Mesodermal cell (in vitro differentiated cells): ENCODE results near the gene TYMP.
"Not testable (repeated sequence)": the region's sequence is repeated elsewhere in the genome, so short reads cannot be mapped to it uniquely, and the experiment has no call there.

Experiments used
- H3K27ac ChIP-seq: 2 replicates; pipeline ENCODE4 v1.7.0; 2013; ENCODE audit warnings: mild to moderate bottlenecking, low read depth, low read length, moderate library complexity; ENCODE audit not compliant: severe bottlenecking
- H3K36me3 ChIP-seq: 2 replicates; pipeline ENCODE4 v1.7.1; 2013; ENCODE audit warnings: mild to moderate bottlenecking, low read length, moderate library complexity; ENCODE audit not compliant: control insufficient read depth, insufficient read depth
- H3K4me1 ChIP-seq: one replicate; pipeline ENCODE4 v1.7.1; 2013; ENCODE audit warnings: mild to moderate bottlenecking, low read length; ENCODE audit not compliant: insufficient read depth, control insufficient read depth, poor library complexity, severe bottlenecking
- H3K4me3 ChIP-seq: 2 replicates; pipeline ENCODE4 v1.7.0; 2013; ENCODE audit warnings: low read length, control low read depth, mild to moderate bottlenecking; ENCODE audit not compliant: insufficient read depth, poor library complexity, severe bottlenecking; ENCODE audit errors: extremely low read depth
- H3K9me3 ChIP-seq: 2 replicates; pipeline ENCODE4 v1.7.1; 2013; ENCODE audit warnings: mild to moderate bottlenecking, low read length, moderate library complexity; ENCODE audit not compliant: control insufficient read depth
- WGBS, 2 experiments: methylation state at CpG; one replicate each; pipeline ENCODE4 v1.1.5; 2013; ENCODE audit warnings: missing lambda C conversion rate in 2 of 2; ENCODE audit not compliant: insufficient coverage in 2 of 2; 5-methylcytosine and 5-hydroxymethylcytosine counted together

The TYMP gene

GRCh38 chr22:50521710-50522109 lies 8.1 kb downstream of the TYMP start:
- Histone ChIP-seq H3K4me1 (peaks cover 8% of the 10 kb centered on the region), H3K27ac (no peak overlapping the region), H3K4me3 (no peak overlapping the region), H3K9me3 (no peaks in the 10 kb centered on the region), H3K36me3 (peaks cover 69% of the 10 kb centered on the region)
- 94 to 96% methylated on average over 7 to 10 of the region's 10 CpGs for WGBS, 2 experiments

GRCh38 chr22:50520826-50521453 lies 8.9 kb downstream of the TYMP start:
- WGBS, 2 experiments: 97 to 99% methylated on average over 11 to 12 of the region's 13 CpGs
- Histone ChIP-seq H3K4me3 (no peak overlapping the region), H3K36me3 (peaks cover 77% of the 10 kb centered on the region), H3K27ac (no peak overlapping the region), H3K4me1 (peaks cover 8% of the 10 kb centered on the region), H3K9me3 (no peaks in the 10 kb centered on the region)

GRCh38 chr22:50520184-50520583 lies 9.6 kb downstream of the TYMP start:
- H3K9me3 ChIP-seq, H3K4me3 ChIP-seq, H3K27ac ChIP-seq, H3K4me1 ChIP-seq: not testable (repeated sequence)
- WGBS, 2 experiments: 95% methylated on average over 6 to 7 of the region's 8 CpGs
- peaks cover 81% of the 10 kb centered on the region for H3K36me3 ChIP-seq

GRCh38 chr22:50519151-50519550 lies 10.7 kb downstream of the TYMP start:
- peaks cover 87% of the 10 kb centered on the region for H3K36me3 ChIP-seq
- WGBS, 2 experiments: 99 to 100% methylated on average over 7 to 8 of the region's 8 CpGs
- peaks cover 4% of the 10 kb centered on the region for H3K4me1 ChIP-seq
- H3K4me3 ChIP-seq: no peak overlapping the region
- no peaks in the 10 kb centered on the region for H3K9me3 ChIP-seq
- H3K27ac ChIP-seq: no peak overlapping the region

- 96 to 97% methylated on average over 4 to 7 of the region's 7 CpGs for WGBS, 2 experiments
- H3K4me3 ChIP-seq: no peak overlapping the region
- H3K36me3 ChIP-seq: peaks cover 85% of the 10 kb centered on the region
- H3K27ac ChIP-seq: no peak overlapping the region
- no peaks in the 10 kb centered on the region for H3K9me3 ChIP-seq
- H3K4me1 ChIP-seq: no peaks in the 10 kb centered on the region
Measured at GRCh38 chr22:50518606-50519005, 11.2 kb downstream of the TYMP start.

- Histone ChIP-seq H3K9me3 (no peaks in the 10 kb centered on the region), H3K4me1 (no peaks in the 10 kb centered on the region), H3K27ac (no peak overlapping the region), H3K4me3 (no peak overlapping the region), H3K36me3 (peaks cover 77% of the 10 kb centered on the region)
- whole genome bisulfite sequencing, 2 experiments: 92 to 94% methylated on average over 17 to 18 of the region's 20 CpGs
Measured at GRCh38 chr22:50517495-50518260, 12.1 kb downstream of the TYMP start.

GRCh38 chr22:50516891-50517290 lies 12.9 kb downstream of the TYMP start:
- no peaks in the 10 kb centered on the region for H3K9me3 ChIP-seq
- H3K36me3 ChIP-seq: peaks cover 77% of the 10 kb centered on the region
- no peak overlapping the region for H3K4me3 ChIP-seq
- WGBS, 2 experiments: 94 to 95% methylated on average over 14 to 15 of the region's 16 CpGs
- H3K27ac ChIP-seq: no peak overlapping the region
- no peaks in the 10 kb centered on the region for H3K4me1 ChIP-seq

GRCh38 chr22:50516068-50516467 lies 13.7 kb downstream of the TYMP start:
- H3K4me3 ChIP-seq: no peak overlapping the region
- peaks cover 70% of the 10 kb centered on the region for H3K36me3 ChIP-seq
- H3K4me1 ChIP-seq: no peaks in the 10 kb centered on the region
- no peak overlapping the region for H3K27ac ChIP-seq
- 95 to 98% methylated on average over 5 of the region's 8 CpGs for whole genome bisulfite sequencing, 2 experiments
- H3K9me3 ChIP-seq: no peaks in the 10 kb centered on the region

- H3K4me1 ChIP-seq: peaks cover 6% of the 10 kb centered on the region
- no peaks in the 10 kb centered on the region for H3K9me3 ChIP-seq
- H3K4me3 ChIP-seq: no peak overlapping the region
- 94 to 96% methylated on average over 15 of the region's 15 CpGs for WGBS, 2 experiments
- peaks cover 49% of the 10 kb centered on the region for H3K36me3 ChIP-seq
- no peak overlapping the region for H3K27ac ChIP-seq
Measured at GRCh38 chr22:50513175-50513574, 16.6 kb downstream of the TYMP start.

GRCh38 chr22:50508897-50509296 lies 20.9 kb downstream of the TYMP start:
- H3K4me1 ChIP-seq: peaks cover 13% of the 10 kb centered on the region
- H3K4me3 ChIP-seq: peak overlapping the region; percentile 65
- 49 to 55% methylated on average over 3 of the region's 3 CpGs for WGBS, 2 experiments
- H3K36me3 ChIP-seq: peaks cover 31% of the 10 kb centered on the region
- H3K27ac ChIP-seq: no peak overlapping the region
- H3K9me3 ChIP-seq: no peaks in the 10 kb centered on the region
